HG03378 (cell line): ENCODE measurements around the gene GPRASP2.
"Not testable (repeated sequence)": the region's sequence is repeated elsewhere in the genome, so short reads cannot be mapped to it uniquely, and the experiment has no call there.

Experiments
- ATAC-seq: cut with Tn5 transposase; IDR thresholded peaks from one replicate; pipeline ENCODE4 v1.9.1; 2021; ENCODE audit warnings: mild to moderate bottlenecking, moderate library complexity; ENCODE audit not compliant: unreplicated experiment

GPRASP2 gene

DNA sequence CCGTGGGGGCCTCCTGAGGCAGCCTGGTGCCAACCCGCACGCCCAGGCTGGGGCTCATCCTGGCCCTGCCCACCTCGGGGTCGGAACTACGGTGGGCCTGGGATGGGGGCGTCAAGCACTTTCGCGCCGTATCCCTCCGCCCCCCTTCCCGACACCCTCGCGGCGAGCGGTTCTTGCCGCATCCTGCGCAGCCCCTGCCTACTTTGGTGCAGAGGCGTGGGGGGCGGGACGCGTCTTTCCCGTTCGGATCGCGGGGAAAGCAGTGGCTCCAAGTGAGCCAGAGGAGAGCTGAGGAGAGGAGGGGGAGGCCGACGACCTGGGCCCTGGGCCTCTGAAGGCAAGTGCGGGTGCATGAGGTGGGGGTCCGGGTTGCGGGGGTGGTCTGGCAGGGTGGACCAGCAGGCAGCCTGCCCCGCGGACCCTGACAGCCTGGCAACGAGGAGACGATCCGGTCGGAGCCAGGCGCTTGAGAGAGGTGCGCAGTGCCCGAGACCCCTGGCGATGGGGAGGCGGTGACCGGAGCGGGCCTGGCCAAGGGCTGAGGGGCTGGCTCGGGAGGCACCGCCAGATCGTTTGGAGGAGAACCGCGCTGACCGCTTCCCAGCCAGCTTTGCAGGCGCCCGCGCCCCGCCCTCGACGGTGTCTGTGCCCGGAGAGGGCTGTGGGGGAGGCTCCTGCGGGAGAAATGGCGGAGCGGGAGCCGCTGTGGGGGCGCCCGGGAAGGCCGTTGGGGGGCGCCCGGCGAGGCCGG is at the start of gene GPRASP2:
TSS of gene GPRASP2 (plus strand) at position 233 of the 751 bp plus-strand sequence. CDS start 2,422 bp downstream, outside the sequence.
- ATAC-seq, result no peak

- ATAC-seq, result not testable (repeated sequence)
Observed at GRCh38 chrX:102663820-102664219, 48.4 kb upstream of the GPRASP2 start.

GRCh38 chrX:102667034-102667433 is 45.2 kb upstream of the GPRASP2 start:
- ATAC-seq, result not testable (repeated sequence)

DNA sequence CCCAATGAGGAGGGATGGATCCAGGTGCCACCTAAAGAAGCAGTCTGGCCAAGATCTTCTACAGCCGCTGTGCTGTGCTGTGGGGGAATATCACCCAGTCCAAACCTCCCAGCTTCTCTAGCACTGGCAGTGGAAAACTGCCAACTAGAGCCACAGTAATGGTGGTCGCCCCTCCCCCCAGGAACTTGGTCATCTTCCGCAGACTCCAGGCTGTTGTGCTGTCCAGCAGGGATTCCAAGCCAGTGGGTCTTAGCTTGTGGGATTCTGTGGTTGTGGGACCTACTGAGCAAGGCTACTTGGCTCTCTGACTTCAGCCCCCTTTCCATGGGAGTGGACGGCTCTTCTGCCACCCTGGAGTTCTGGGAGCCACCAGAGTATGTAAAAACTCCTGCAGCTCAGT is 42.7 kb upstream of the GPRASP2 start:
- ATAC-seq, result no peak

DNA sequence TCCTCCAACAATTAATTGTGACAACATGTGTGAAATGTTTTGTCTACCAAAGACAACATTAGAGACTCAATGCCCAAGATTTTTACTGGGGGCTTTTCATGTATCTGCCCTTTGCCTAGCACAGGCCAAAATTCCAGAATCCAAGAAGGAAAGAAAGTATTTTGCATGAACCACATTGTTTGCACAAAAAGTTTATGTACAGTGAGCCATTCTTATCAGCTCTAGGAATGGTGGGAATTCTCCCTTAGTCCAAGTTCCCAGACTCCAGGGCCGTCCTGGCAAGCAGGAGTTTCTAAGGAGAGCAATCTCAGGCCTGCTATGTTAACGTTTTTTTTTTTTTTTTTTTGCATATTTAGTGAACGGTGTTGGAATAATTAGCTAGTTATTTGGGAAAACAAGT is 39.4 kb upstream of the GPRASP2 start:
- no peak for ATAC-seq

DNA sequence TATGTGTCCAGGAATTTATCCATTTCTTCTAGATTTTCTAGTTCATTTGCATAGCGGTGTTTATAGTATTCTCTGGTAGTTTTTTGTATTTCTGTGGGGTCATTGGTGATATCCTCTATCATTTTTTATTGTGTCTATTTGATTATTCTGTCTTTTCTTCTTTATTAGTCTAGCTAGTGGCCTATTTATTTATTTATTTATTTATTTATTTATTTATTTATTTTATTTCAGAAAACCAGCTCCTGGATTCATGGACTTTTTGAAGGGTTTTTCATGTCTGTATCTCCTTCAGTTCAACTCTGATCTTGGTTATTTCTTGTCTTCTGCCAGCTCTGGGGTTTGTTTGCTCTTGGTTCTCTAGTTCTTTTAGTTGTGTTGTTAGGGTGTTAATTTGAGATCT is 34.8 kb upstream of the GPRASP2 start:
- ATAC-seq, result not testable (repeated sequence)

DNA sequence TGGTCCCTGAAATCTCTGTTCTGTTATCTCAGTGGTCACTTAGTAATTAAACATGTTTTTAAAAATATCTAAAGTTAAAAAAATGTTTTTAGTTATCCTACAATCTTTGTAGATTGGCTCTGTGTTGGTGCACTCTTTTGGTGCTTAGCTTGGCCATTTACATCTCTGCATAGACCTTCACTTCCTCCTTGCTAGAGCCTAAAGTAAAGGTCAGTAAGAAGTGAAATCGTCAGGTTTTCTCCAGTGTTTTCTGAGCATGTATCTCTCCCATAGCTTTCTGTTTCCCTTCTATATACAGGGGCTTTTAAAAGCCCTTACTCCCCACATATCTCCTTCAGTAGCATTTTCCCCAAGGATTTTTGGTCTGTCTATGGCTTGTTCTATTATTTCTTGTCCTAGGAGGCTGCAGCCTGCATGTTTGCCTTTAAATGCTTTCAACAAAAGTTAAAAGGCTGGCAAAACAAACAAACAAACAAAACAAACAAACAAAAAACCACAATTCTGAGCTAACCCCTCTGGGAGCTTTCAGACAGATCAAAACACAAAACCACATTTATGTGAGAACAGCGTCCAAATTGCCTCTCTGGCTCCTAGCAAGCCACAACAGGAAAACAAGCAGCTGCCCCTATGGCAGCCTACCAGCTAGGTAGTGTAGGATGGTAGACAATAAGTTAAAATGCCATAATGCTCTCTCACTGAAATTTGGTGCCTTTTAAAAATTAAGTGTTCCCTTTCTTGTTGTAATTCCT is 27.3 kb upstream of the GPRASP2 start:
- no peak for ATAC-seq

- ATAC-seq, result no peak
Observed at GRCh38 chrX:102694749-102695148, 17.5 kb upstream of the GPRASP2 start.

GRCh38 chrX:102696306-102696705 is 15.9 kb upstream of the GPRASP2 start:
- no peak for ATAC-seq

DNA sequence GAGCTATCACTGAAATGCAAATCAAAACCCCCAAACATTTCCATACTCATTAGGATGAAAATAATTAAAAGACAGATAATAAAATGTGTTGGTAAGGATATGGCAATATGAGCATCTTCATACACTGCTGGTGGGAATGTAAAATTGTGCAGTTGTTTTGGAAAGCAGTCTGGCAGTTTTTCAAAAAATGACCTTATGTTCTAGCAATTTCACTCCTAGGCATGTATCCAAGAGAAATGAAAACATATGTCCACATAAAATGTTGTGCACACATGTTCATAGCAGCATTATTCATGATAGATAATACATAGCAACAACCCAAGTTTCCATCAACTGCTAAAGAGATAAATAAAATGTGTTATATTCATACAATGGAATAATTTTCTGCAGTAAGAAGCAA is 14.8 kb upstream of the GPRASP2 start:
- no peak for ATAC-seq

DNA sequence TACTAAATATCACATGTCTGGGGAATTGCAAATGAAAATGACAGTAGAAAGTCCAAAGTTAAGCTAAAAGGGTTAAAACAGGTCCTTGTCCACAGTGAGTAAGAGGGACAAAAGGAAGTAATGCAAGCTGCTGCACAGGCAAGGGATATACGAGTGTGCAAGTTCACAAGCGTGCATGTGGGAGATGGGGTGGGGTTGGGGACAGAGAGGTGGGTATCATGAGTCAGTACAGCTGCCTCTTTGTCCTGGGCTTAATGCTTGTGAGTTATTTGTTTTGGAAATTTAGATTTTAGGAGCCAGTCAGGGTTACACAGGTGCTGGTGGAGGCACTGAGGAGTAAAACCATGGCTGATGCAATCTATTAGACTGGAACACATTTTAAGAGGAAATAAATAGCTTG is 3.3 kb upstream of the GPRASP2 start:
- ATAC-seq, result no peak

- ATAC-seq, result no peak
Observed at GRCh38 chrX:102711872-102712215, 404 bp upstream of the GPRASP2 start.

- no peak for ATAC-seq
Observed at GRCh38 chrX:102712981-102713625, 855 bp downstream of the GPRASP2 start.

DNA sequence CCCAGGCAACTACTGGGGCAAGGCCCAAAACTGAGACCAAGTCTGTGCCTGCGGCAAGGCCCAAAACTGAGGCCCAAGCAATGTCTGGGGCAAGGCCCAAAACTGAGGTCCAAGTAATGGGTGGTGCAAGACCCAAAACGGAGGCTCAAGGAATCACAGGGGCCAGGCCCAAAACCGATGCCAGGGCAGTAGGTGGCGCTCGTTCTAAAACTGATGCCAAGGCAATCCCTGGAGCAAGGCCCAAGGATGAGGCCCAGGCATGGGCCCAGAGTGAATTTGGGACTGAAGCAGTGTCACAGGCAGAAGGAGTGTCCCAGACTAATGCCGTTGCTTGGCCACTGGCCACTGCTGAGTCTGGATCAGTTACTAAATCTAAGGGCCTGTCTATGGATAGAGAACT is 2.7 kb downstream of the GPRASP2 start:
- no peak for ATAC-seq

DNA sequence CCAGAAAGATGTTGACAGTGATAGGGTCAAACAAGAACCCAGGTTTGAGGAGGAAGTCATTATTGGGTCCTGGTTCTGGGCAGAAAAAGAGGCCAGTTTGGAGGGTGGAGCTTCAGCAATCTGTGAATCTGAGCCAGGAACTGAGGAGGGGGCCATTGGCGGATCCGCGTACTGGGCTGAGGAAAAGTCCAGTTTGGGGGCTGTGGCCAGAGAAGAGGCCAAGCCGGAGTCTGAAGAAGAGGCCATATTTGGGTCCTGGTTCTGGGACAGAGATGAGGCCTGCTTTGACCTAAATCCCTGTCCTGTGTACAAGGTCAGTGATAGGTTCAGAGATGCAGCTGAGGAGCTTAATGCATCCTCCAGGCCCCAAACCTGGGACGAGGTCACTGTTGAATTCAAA is 3.7 kb downstream of the GPRASP2 start:
- ATAC-seq, result no peak

- ATAC-seq, result peak; percentile 83
Observed at GRCh38 chrX:102720237-102721168, 8.3 kb downstream of the GPRASP2 start, which contains the start of gene GPRASP3. TSS of gene GPRASP3 (plus strand) at chrX:102720743. CDS start at chrX:102748996, 28,253 bp downstream.

DNA sequence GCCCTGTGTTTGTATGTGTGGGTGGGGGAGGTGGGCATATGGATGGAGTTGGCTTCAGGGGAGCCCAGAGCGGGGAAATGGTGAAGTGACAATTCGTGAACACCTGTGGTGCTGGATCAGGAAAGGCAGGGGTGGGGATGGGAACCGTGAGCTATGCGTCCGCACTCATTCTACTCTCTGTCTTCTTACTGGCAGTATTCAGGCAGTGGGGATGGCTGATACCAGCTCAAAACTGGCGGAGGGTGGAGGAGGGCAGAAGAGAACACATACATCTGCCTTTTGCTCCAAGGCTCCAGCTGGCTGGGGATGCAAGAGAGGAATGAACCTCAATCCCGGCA is 8.9 kb downstream of the GPRASP2 start:
- not testable (repeated sequence) for ATAC-seq

GRCh38 chrX:102723456-102723855 is 11.2 kb downstream of the GPRASP2 start:
- no peak for ATAC-seq

DNA sequence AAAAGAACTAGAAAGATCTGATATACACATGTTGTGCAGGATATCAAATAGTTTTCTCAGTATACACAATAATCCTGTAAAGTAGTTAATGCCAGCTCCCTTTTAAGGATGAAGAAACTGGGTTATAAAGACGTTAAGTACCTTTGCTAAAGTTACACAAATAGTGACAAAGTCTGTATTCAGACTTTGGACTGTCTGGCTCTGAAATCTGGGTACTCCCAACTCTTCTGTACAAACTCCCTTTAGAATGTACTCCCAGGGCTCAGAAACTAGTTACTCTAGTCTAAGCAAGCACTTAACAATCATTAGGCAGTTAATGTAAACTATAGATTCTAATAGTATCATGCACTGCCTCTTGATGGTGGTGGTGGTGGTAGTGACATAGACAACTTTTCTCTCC is 15.5 kb downstream of the GPRASP2 start:
- ATAC-seq, result no peak

GRCh38 chrX:102728646-102729045 is 16.4 kb downstream of the GPRASP2 start:
- no peak for ATAC-seq

DNA sequence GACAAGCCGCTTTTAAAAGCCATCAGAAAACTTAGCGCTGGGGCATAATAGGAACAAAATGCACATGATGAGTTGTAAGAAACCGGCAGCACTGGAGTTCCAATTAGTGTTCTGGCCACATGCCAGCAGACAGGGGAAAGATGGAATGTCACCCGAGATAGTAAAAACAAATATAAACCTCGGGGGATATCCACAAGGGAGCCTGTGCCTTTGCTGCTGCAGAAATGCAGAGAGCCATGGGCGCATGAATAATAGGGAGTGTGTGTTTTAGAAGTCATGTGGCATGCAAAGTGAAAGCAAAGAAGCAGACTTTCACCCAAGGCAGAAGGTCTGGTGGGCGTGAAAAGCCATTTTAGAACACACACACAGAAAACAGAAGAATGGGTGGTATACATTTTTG is 27.4 kb downstream of the GPRASP2 start:
- ATAC-seq, result no peak
